NCI-H526 (cell line): ENCODE results near the gene MGAT5.

Source experiments
- DNase-seq, 2 experiments: peaks; one replicate each; lab custom pipeline; 2025; lab: John Stamatoyannopoulos, UW

The MGAT5 gene

DNA sequence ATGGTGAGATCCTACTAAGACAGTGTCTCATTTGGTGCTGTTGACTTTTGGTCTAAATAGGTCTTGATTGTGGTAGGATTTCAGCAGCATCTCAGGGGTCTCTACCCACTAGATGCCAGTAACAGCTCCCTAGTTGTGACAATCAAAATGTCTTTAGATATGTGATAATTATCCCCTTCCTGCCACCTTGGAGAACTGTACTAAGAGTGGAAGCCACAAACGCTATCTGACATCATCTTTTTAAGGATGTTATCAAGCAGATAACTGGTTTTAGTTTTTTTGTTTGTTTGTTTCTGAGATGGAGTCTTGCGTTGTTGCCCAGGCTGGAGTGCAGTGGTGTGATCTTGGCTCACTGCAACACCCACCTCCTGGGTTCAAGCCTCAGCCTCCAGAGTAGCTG lies 3.1 kb downstream of the MGAT5 start:
- no peak for DNase-seq

DNA sequence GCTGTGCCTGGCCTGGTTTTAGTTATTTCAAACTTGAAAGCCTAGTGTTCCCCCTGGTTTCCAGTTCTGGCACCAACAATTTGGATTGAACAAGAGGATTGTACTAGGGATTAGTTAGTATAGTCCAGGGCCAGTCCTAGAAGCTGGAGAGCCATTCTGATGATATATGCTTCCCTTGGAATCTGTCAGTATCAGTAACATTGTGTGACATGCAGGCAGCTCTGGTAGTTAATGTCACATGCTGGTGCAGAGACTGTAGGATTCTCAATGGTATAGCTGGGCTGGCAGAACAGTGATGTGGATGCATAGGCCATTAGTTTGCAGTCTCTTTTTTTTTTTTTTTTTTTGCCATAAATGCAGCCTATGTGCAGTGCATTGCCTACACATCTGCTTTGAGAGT lies 3.6 kb downstream of the MGAT5 start:
- DNase-seq = no peak

DNA sequence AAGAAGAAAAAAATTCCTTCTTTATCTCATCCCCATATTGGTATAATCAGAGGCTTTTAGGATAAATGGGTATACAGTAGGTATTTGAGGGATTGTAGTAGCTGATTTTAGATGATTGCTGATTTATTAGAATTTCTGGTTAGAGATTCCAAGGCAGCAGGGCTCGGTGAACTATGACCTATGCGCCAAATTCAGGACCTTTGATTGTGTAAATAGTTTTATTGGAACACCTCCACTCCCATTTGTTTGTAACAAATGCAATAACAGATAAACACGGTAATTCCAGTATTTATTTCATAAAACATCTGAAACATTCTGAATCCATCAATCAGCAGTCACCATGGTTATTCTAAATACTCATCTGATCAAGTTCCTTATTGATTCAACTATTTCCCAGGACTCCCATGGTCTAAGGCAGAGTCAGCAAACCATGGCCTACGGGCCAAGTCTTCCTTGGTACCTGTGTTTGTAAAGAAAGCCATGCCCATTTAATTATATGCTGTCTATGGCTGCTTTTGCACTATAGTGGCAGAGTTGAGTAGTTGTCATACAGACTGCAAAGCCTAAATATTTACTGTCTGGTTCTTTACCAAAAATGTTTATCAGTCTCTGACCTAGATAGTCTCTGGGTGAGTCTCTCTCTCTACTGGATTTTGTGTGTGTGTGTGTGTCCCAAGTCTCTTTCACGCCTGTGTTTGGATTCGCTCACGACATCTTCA lies 4.3 kb downstream of the MGAT5 start:
- no peak for DNase-seq

DNA sequence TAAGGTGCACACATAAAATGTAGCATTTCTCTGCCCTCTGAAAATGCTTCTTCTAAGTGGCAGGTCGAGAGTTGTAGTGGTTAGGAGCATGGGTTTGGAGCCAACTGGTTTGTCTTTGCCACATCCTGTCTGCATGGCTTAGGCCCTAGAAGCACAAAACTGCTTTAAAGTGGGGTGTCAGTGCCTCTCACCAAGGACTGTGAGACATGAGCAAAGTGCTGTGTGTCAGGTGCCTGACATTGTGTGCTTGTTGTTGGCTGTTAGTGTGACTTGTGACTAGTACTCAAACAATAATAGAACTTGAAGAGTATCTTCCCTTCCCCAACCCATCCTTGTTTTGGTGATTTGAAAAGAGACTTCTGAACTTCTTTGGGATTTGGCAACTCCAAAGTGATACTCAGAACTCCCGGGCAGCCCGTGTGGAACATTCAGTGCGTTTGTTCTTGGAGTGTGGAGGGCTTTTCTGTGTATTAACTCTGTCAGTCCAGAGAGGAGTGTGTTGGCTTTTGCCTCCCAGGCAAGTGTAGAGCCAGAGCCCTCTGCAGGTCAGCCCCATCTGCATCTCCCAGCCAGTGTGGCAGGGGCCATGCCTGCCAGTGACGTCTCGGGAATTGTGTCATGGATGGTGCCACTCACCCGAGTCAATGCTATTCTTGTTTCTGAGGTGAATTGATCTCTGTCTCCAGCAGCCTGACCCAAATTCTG lies 5.0 kb downstream of the MGAT5 start:
- DNase-seq = no peak

- no peak for DNase-seq
Observed at GRCh38 chr2:134259571-134259970, 5.7 kb downstream of the MGAT5 start.

DNA sequence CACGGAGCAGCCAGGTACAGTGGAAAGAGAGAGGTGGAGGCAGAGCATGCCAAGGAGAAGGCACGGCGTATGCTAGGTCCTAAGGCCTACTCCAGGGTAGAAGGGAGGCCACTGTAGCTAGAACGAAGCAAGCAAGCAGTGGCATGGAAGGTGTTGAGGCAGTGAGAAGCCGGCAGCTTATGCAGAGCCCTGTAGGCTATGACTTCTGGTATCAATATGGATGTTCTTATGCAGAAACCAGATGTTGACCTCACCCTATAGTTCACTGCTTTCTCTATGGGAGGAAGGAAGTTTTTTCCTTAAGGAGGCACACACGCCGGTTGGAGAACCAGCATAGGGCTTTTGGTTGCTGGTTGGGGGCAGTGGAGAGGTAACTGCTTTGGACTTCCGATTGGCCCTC lies 6.1 kb downstream of the MGAT5 start:
- no peak for DNase-seq

- no peak for DNase-seq
Observed at GRCh38 chr2:134260713-134261112, 6.8 kb downstream of the MGAT5 start.

DNA sequence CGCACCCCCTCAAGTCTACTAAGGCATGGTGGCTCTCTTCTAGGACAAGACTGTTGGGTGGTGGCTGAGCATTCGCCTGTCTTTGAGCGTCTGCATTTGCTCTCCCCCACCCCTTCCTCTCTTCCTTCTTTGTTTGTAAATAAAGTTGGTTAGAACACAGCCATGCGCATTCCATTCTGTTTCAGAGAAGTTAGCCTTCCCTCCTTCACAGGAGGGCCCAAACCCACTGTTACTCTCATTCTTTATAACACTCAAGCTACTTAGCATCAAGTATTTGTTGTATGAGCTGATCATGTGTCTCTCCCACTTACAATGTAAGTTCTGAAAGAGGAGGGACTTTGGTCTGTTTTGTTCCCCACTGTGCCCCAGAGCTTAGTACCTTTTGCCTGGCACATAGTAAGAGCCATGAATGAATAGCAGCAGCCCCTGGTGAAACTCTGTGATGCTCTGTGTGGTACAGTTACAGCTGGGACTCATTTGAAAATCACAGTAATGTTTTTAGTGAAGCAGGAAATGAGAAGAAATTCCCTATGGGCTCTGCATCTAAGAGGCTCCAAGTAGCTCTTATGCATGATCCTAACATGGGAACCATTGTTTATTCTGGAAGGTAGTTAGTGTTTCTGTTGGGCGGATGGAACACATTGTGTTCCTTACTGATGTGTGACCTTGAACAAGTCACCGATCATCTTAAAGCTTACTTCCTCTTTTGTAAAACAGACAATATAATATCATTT lies 7.7 kb downstream of the MGAT5 start:
- DNase-seq = no peak

GRCh38 chr2:134262684-134263083 lies 8.8 kb downstream of the MGAT5 start:
- DNase-seq = peak in 1 of 2 experiments; percentile 35

- peak in 1 of 2 experiments; percentile 51 for DNase-seq
Observed at GRCh38 chr2:134268265-134268664, 14.4 kb downstream of the MGAT5 start.

DNA sequence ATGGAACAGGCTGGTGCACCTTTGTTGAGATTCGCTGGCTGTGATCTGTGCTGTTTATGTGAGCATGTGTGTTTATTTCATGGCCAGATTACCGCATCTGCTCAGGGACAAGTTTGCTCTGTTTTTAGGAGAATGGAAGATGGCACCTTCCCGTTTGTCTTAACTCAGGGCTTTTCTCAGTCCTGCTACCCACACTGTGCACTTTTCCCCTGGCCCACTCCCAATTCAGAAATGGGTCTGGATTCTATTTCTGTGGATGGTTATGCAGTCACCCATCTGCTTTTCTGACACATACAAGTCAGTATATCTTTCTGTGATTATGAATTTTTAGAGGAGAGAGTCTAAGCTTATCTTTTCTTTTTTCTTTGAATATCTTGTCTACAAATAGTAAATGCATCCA lies 15.4 kb downstream of the MGAT5 start:
- no peak for DNase-seq

DNA sequence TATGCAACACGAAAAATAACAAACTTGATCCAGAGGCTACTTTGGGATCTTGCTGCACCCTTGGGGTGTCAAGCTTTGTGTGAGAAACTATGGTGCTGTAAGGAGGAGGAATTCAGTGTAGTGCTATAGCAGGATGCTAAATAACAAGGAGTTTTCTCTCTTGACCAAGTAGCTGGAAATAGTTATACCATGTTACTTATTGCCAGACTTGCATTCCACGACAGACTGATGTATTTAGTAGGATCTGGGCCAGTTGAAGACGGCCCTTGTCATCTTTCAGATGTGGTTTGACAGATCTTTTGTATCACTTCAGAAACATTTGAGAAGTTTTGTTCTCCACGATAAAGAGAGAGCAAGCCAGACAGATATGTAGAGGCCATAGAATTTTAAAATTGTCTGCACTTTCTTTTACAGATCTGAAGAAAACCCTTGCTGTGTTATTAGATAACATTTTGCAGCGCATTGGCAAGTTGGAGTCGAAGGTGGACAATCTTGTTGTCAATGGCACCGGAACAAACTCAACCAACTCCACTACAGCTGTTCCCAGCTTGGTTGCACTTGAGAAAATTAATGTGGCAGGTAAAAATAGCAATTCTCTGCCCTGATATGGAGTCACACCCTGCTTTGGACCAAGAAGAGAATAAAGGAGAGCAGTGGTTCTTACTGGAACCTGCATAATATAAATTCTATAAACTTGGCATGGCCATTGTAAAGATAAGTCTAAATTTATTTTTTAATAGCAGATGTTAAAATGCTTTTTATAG lies 16.3 kb downstream of the MGAT5 start:
- DNase-seq = no peak

DNA sequence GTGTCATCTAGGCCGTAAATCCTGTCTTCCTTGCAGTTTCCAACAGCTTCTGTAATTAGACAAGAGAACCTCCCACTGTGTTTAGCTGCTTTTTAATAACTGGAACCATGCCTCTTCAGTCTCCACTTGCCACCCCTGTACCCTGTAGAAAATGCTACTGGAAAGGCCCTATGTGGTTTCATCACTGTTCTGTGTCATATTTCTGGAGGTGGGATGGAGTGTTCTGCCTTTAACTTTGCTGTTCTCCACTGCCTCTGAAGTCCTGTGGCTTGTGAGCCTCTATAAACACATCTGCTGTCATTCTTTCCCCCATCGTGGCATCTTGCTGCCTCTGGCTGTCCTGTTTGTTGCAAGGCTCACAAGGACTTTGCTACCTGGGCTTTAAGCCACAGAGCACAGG lies 17.9 kb downstream of the MGAT5 start:
- DNase-seq = peak in 1 of 2 experiments; percentile 43

DNA sequence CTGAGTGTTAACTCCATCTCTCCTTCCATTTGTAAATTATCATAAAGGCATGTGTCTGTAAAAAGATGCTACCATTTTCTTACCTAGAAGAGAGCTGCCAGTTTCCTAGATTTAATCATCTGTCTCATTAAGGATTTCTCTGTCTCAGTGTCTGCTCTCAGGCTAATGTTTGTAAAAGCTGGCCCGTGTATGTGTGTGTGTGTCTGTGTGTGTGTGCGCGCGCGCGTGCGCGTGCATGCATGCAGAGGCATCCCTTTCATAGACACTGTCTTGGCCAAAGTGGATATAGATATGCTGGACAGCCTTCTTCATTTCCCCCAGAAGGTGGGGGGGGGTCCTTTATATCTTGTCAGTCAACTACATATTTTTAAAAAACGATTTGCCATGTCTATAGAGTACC lies 18.9 kb downstream of the MGAT5 start:
- peak in 1 of 2 experiments; percentile 17 for DNase-seq

DNA sequence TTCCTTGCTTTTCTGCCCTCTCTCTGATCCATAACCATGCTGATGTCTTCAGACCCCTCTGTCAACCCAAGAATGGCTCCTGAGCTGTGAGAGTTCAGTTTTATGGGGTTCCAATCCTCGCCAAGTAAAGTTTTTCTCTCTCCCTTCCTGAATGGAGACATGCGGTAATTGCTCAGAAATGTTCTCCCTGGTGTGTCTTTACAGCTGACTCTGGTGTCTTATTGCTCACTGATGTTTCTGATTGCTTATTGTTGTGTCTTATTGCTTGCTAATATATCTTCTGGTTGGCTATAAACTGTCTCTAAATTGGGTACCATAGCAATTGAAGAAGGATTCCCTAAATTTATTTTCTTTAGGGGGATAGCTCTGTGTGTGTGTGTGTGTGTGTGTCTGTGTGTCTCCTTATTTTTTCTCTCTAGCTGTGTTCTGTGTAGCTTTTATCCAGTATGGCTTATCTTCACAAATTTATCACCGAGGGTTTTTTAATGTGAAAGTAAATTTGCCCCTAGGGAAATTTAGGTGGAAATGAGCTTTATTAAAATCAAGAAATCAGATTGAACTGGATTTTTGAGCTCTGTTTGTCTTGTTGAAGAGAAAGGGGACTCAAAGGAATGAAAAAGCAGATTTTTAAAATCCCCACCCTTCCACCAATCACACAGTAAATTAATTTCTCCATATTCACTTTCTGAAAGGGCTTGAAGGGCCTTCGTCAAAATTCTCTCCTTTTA lies 19.5 kb downstream of the MGAT5 start:
- no peak for DNase-seq

- no peak for DNase-seq
Observed at GRCh38 chr2:134274121-134274520, 20.2 kb downstream of the MGAT5 start.

DNA sequence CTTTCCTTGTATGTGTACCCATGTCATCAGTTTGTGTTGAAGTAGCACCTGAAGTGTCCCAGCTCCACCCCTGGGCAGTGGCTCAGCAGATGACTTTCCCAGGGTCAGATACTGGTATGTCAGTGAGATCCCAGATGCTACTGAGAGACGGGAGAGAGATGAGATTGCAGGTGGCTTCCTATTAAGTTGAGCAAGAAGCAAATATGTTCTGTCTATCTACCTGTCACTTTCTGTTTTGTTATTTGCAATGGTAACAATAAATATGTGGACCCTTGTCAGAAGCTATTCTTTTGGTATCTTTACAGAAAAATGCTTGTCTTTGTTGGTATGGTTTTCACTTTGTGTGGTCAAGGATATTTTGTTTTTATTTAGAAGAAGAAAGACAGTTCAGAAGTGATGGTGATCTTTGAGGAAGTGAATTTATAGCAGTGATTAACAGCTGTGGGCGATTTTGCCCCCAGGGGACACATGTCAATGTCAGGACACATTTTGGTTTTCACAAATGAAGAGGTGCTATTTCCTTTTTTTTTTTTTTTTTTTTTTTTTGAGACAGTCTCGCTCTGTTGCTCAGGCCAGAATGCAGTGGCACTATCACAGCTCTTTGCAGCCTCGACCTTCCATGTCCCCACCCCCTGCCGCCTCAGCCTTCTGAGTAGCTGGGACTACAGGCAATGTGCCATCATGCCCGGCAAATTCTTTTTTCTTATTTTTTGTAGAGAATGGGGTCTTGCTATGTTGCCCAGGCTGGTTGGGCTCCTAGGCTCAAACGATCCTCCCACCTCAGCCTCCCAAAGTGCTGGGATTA lies 21.4 kb downstream of the MGAT5 start:
- DNase-seq = no peak

GRCh38 chr2:134276381-134277172 lies 22.7 kb downstream of the MGAT5 start:
- no peak for DNase-seq

DNA sequence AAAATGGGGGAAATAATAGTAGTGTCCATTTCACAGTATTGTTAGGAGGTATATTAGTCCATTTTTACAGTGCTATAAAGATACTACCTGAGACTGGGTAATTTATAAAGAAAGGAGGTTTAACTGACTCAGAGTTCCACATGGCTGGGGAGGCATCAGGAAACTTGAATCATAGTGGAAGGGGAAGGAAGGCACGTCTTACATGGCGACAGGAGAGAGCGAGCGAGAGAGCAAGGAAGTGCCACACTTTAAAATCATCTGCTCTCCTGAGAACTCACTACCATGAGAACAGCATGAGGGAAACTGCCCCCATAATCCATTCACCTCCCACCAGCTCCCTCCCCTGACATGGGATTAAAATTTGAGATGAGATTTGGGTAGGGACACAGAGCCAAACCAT lies 23.4 kb downstream of the MGAT5 start:
- DNase-seq = no peak

GRCh38 chr2:134278553-134278952 lies 24.7 kb downstream of the MGAT5 start:
- no peak for DNase-seq
